ENCODE measurements around the gene FAM227B. TPM values are rescaled to one million over a fixed set of nuclear protein-coding genes. Genes with fewer than 3 reads are reported as not detected.

FAM227B gene
- total RNA-seq, 2 donors from 2014 or later: 8.3 to 12.9 TPM

GRCh38 chr15:49645277-49645676 is 24.7 kb upstream of the FAM227B start:
- no peaks in the 10 kb centered on the region for H3K36me3 ChIP-seq
- TF ChIP-seq POLR2A (IDR thresholded peaks at IDR 0.05): no peak
- TF ChIP-seq, protein P1, sequence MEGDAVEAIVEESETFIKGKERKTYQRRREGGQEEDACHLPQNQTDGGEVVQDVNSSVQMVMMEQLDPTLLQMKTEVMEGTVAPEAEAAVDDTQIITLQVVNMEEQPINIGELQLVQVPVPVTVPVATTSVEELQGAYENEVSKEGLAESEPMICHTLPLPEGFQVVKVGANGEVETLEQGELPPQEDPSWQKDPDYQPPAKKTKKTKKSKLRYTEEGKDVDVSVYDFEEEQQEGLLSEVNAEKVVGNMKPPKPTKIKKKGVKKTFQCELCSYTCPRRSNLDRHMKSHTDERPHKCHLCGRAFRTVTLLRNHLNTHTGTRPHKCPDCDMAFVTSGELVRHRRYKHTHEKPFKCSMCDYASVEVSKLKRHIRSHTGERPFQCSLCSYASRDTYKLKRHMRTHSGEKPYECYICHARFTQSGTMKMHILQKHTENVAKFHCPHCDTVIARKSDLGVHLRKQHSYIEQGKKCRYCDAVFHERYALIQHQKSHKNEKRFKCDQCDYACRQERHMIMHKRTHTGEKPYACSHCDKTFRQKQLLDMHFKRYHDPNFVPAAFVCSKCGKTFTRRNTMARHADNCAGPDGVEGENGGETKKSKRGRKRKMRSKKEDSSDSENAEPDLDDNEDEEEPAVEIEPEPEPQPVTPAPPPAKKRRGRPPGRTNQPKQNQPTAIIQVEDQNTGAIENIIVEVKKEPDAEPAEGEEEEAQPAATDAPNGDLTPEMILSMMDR (IDR thresholded peaks at IDR 0.05): no peak
- TF ChIP-seq POLR2AphosphoS5 (IDR thresholded peaks at IDR 0.05): no peak
- H3K27ac ChIP-seq: no peak overlapping the region
- H3K27me3 ChIP-seq (replicated peaks; ENCODE audit: insufficient read depth): no peaks in the 10 kb centered on the region
- H3K4me3 ChIP-seq: no peak overlapping the region
- no peak for DNase-seq (ENCODE audit: low spot score)
- no peaks in the 10 kb centered on the region for H3K9me3 ChIP-seq
- no peaks in the 10 kb centered on the region for H3K4me1 ChIP-seq (replicated peaks)
- intact Hi-C loops (cut with DNase I): no loop called here

- H3K36me3 ChIP-seq: no peaks in the 10 kb centered on the region
- intact Hi-C loops (cut with DNase I): no loop called here
- no peaks in the 10 kb centered on the region for H3K27me3 ChIP-seq (replicated peaks; ENCODE audit: insufficient read depth)
- no peak overlapping the region for H3K4me3 ChIP-seq
- H3K4me1 ChIP-seq (replicated peaks): no peaks in the 10 kb centered on the region
- DNase-seq (ENCODE audit: low spot score): no peak
- TF ChIP-seq POLR2A (IDR thresholded peaks at IDR 0.05) (no peak), POLR2AphosphoS5 (IDR thresholded peaks at IDR 0.05) (no peak)
- TF ChIP-seq, protein P1 (IDR thresholded peaks at IDR 0.05): no peak
- no peak overlapping the region for H3K27ac ChIP-seq
- WGBS: 97% methylated on average over 1 of the region's 1 CpG
- no peaks in the 10 kb centered on the region for H3K9me3 ChIP-seq
These were observed 23.8 kb upstream of the FAM227B start for GRCh38 chr15:49644364-49644794.

- WGBS: 32% methylated on average over 4 of the region's 4 CpGs
- intact Hi-C loops (cut with DNase I): no loop called here
- no peak overlapping the region for H3K27ac ChIP-seq
These were observed 17.2 kb upstream of the FAM227B start for GRCh38 chr15:49637857-49638256.

GRCh38 chr15:49628379-49628778 is 7.8 kb upstream of the FAM227B start:
- Histone ChIP-seq H3K4me1 (replicated peaks) (no peaks in the 10 kb centered on the region), H3K36me3 (no peaks in the 10 kb centered on the region), H3K27ac (no peak overlapping the region), H3K27me3 (replicated peaks; ENCODE audit: insufficient read depth) (no peaks in the 10 kb centered on the region), H3K9me3 (no peaks in the 10 kb centered on the region), H3K4me3 (no peak overlapping the region)
- intact Hi-C loops (cut with DNase I): loop anchor here (10.0 kb wide), 1 partner anchor 394 kb away; no protein-coding TSS in a partner anchor
- WGBS: 82% methylated on average over 2 of the region's 2 CpGs
- no peak for DNase-seq (ENCODE audit: low spot score)
- no peak for TF ChIP-seq POLR2A (IDR thresholded peaks at IDR 0.05)
- TF ChIP-seq, protein P1 (IDR thresholded peaks at IDR 0.05): no peak
- no peak for TF ChIP-seq POLR2AphosphoS5 (IDR thresholded peaks at IDR 0.05)

More at GRCh38 chr15:49637857-49638256, 17.2 kb upstream of the FAM227B start:
- Histone ChIP-seq H3K4me1 (replicated peaks) (no peaks in the 10 kb centered on the region), H3K4me3 (no peak overlapping the region), H3K36me3 (peaks cover 0 to 6% of the 10 kb centered on the region in 2 donors), H3K27me3 (replicated peaks; ENCODE audit: insufficient read depth) (no peaks in the 10 kb centered on the region), H3K9me3 (no peaks in the 10 kb centered on the region)
- no peak for DNase-seq (ENCODE audit: low spot score)
- TF ChIP-seq POLR2AphosphoS5 (IDR thresholded peaks at IDR 0.05) (no peak), POLR2A (IDR thresholded peaks at IDR 0.05) (no peak)
- TF ChIP-seq, protein P1 (IDR thresholded peaks at IDR 0.05): no peak

DNA sequence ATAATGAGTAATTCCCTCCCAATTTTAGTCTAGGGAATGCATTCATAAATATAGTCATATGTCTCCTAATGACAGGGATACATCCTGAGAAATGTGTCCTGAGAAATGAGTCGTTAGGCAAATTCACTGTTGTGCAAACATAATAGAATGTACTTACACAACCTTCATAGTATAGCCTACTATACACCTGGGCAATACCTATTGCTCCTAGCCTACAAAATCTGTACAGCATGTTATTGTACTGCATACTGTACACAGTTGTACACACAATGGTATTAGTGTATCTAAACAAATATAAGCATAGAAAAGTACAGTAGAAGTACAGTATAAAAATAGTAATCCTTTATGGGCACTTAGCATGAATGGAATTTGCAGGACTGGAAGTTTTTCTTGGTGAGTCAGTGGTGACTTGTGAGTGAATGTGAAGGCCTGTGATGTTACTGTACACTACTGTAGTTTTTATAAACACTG is 6.8 kb upstream of the FAM227B start:
- Histone ChIP-seq H3K4me3 (no peak overlapping the region), H3K4me1 (replicated peaks) (no peaks in the 10 kb centered on the region), H3K36me3 (no peaks in the 10 kb centered on the region), H3K27me3 (replicated peaks; ENCODE audit: insufficient read depth) (no peaks in the 10 kb centered on the region), H3K27ac (no peak overlapping the region), H3K9me3 (no peaks in the 10 kb centered on the region)
- intact Hi-C loops (cut with DNase I): loop anchor here (10.0 kb wide), 1 partner anchor 393 kb away; no protein-coding TSS in a partner anchor
- whole genome bisulfite sequencing: 84% methylated on average over 1 of the region's 1 CpG
- TF ChIP-seq, protein P1 (IDR thresholded peaks at IDR 0.05): no peak
- TF ChIP-seq POLR2A (IDR thresholded peaks at IDR 0.05): no peak
- TF ChIP-seq POLR2AphosphoS5 (IDR thresholded peaks at IDR 0.05): no peak
- DNase-seq (ENCODE audit: low spot score): no peak
